ENCODE results near the gene VSTM2L.

The VSTM2L gene

GRCh38 chr20:37932074-37932473 is 29.1 kb downstream of the VSTM2L start:
- Histone ChIP-seq H3K79me2 (ENCODE audit: insufficient read depth, low read length) (no peaks in the 10 kb centered on the region), H3K9ac (ENCODE audit: low read depth, low read length) (no peak overlapping the region), H3K9me3 (ENCODE audit: insufficient read depth, low read length, severe bottlenecking) (no peaks in the 10 kb centered on the region), H3K27me3 (ENCODE audit: insufficient read depth, low read length, poor library complexity) (peaks cover 14% of the 10 kb centered on the region), H3K27ac (ENCODE audit: low read length) (no peak overlapping the region), H3K4me1 (ENCODE audit: insufficient read depth, low read length) (no peaks in the 10 kb centered on the region), H4K20me1 (ENCODE audit: insufficient read depth, low read length) (peaks cover 19% of the 10 kb centered on the region), H3K4me3 (ENCODE audit: low read depth in 1 of 2, low read length in 2 of 2) (no peak overlapping the region), H3K36me3 (ENCODE audit: insufficient read depth, low read length) (no peaks in the 10 kb centered on the region), H3K4me2 (ENCODE audit: insufficient read depth, low read length) (no peak overlapping the region), H2AFZ (ENCODE audit: low read depth, low read length) (no peak overlapping the region)
- ATAC-seq (ENCODE audit: insufficient read depth, low read depth) (no peak), DNase-seq (no peak)
- TF ChIP-seq EZH2 (IDR thresholded peaks at IDR 0.05; ENCODE audit: borderline replicate concordance, low read depth, low read length, severe bottlenecking) (no peak), CTCF (IDR thresholded peaks at IDR 0.05; ENCODE audit: borderline replicate concordance, extremely low read depth, low read length, poor library complexity, severe bottlenecking) (no peak)

DNA sequence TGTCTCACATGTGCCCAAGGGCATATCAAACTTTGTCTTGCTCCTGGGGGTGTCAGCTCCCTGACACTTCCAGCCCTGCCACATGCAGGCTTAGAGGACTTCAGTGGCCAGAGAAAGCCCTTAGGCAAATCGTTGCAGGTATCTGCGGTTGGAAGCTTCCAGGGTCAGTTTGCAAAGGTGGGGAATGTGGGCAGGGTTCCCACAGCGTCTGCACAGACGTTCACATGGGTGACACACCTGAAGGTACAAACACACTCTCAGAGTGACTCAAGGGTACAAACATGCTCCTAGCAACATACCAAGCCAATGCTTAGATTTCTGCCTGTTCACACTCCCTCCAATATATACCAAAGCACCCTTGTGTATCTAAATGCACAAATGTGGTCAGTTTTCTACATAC is 30.0 kb downstream of the VSTM2L start:
- no peak overlapping the region for H3K4me3 ChIP-seq (ENCODE audit: low read depth in 1 of 2, low read length in 2 of 2)
- TF ChIP-seq EZH2 (IDR thresholded peaks at IDR 0.05; ENCODE audit: borderline replicate concordance, low read depth, low read length, severe bottlenecking) (no peak), CTCF (IDR thresholded peaks at IDR 0.05; ENCODE audit: borderline replicate concordance, extremely low read depth, low read length, poor library complexity, severe bottlenecking) (no peak)
- H3K9ac ChIP-seq (ENCODE audit: low read depth, low read length): no peak overlapping the region
- no peaks in the 10 kb centered on the region for H3K9me3 ChIP-seq (ENCODE audit: insufficient read depth, low read length, severe bottlenecking)
- H3K79me2 ChIP-seq (ENCODE audit: insufficient read depth, low read length): no peaks in the 10 kb centered on the region
- peaks cover 14% of the 10 kb centered on the region for H3K27me3 ChIP-seq (ENCODE audit: insufficient read depth, low read length, poor library complexity)
- H3K4me1 ChIP-seq (ENCODE audit: insufficient read depth, low read length): no peaks in the 10 kb centered on the region
- H3K4me2 ChIP-seq (ENCODE audit: insufficient read depth, low read length): no peak overlapping the region
- peaks cover 19% of the 10 kb centered on the region for H4K20me1 ChIP-seq (ENCODE audit: insufficient read depth, low read length)
- ATAC-seq (ENCODE audit: insufficient read depth, low read depth): no peak
- no peak overlapping the region for H3K27ac ChIP-seq (ENCODE audit: low read length)
- no peak for DNase-seq
- no peaks in the 10 kb centered on the region for H3K36me3 ChIP-seq (ENCODE audit: insufficient read depth, low read length)
- H2AFZ ChIP-seq (ENCODE audit: low read depth, low read length): no peak overlapping the region

- no peak for TF ChIP-seq EZH2 (IDR thresholded peaks at IDR 0.05; ENCODE audit: borderline replicate concordance, low read depth, low read length, severe bottlenecking)
- TF ChIP-seq CTCF (IDR thresholded peaks at IDR 0.05; ENCODE audit: borderline replicate concordance, extremely low read depth, low read length, poor library complexity, severe bottlenecking): no peak
- Histone ChIP-seq H2AFZ (ENCODE audit: low read depth, low read length) (no peak overlapping the region), H3K4me3 (ENCODE audit: low read depth in 1 of 2, low read length in 2 of 2) (no peak overlapping the region), H3K4me2 (ENCODE audit: insufficient read depth, low read length) (no peak overlapping the region), H3K79me2 (ENCODE audit: insufficient read depth, low read length) (no peaks in the 10 kb centered on the region), H3K4me1 (ENCODE audit: insufficient read depth, low read length) (no peaks in the 10 kb centered on the region), H3K9ac (ENCODE audit: low read depth, low read length) (no peak overlapping the region), H3K36me3 (ENCODE audit: insufficient read depth, low read length) (no peaks in the 10 kb centered on the region), H3K27ac (ENCODE audit: low read length) (no peak overlapping the region), H3K27me3 (ENCODE audit: insufficient read depth, low read length, poor library complexity) (peaks cover 12% of the 10 kb centered on the region), H3K9me3 (ENCODE audit: insufficient read depth, low read length, severe bottlenecking) (no peaks in the 10 kb centered on the region), H4K20me1 (ENCODE audit: insufficient read depth, low read length) (peaks cover 19% of the 10 kb centered on the region)
- ATAC-seq (ENCODE audit: insufficient read depth, low read depth) (no peak), DNase-seq (no peak)
These were observed 31.1 kb downstream of the VSTM2L start for GRCh38 chr20:37933786-37934633.

All from DND-41 (cell line).